Thyroid gland (tissue), 4 donors: ENCODE data around the gene MCAT.

Experiments used
- POLR2A ChIP-seq, 2 donors: fragments of 450-650 bp; IDR thresholded peaks; one replicate each; pipeline ENCODE4 v1.6.1; 2017; ENCODE audit warnings: antibody characterized with exemption in 2 of 2, mild to moderate bottlenecking in 2 of 2, moderate library complexity in 1 of 2
- TF ChIP-seq, protein P1 (sequence below), 6 experiments: fragments of 200-600 bp in 3 of 6; fragments of 450-650 bp in 3 of 6; sonication (generic) in 3 of 6; IDR thresholded peaks; one replicate each; pipeline ENCODE4 v1.5.1; 2016 to 2019; ENCODE audit warnings: antibody characterized with exemption in 6 of 6, mild to moderate bottlenecking in 2 of 6, inconsistent platforms in 1 of 6, moderate library complexity in 1 of 6

DNA sequence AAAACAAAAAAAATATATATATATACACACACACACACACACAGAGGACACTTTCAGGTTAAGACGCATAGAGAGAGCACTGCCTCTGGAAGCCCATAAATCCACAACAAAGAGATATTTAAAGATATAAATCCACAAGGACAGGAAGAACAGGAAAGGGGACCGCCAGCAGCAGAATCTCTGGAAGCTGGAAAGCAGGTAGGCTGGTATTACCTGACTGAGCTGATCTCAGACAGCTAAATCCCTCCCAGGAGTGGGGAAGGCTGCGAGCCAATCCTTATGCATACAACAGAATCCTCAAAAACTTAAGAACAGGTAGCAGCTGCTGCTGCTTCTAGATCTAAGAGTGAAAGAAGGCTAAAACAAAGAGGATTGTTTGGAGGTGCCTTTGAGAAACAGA is 1.8 kb upstream of the MCAT start:
- no peak for TF ChIP-seq POLR2A (IDR thresholded peaks at IDR 0.05)
- TF ChIP-seq, protein P1, sequence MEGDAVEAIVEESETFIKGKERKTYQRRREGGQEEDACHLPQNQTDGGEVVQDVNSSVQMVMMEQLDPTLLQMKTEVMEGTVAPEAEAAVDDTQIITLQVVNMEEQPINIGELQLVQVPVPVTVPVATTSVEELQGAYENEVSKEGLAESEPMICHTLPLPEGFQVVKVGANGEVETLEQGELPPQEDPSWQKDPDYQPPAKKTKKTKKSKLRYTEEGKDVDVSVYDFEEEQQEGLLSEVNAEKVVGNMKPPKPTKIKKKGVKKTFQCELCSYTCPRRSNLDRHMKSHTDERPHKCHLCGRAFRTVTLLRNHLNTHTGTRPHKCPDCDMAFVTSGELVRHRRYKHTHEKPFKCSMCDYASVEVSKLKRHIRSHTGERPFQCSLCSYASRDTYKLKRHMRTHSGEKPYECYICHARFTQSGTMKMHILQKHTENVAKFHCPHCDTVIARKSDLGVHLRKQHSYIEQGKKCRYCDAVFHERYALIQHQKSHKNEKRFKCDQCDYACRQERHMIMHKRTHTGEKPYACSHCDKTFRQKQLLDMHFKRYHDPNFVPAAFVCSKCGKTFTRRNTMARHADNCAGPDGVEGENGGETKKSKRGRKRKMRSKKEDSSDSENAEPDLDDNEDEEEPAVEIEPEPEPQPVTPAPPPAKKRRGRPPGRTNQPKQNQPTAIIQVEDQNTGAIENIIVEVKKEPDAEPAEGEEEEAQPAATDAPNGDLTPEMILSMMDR (IDR thresholded peaks at IDR 0.05), result no peak
